SKM-1 treated with dmso at 0.1 percent for 144 hours (cell line): Measurements from ENCODE around the gene ADAMTSL1.

Experiments
- DNase-seq: peaks from one replicate; lab custom pipeline; 2025; ENCODE audit not compliant: unreplicated experiment; lab: John Stamatoyannopoulos, UW

The ADAMTSL1 gene

DNA sequence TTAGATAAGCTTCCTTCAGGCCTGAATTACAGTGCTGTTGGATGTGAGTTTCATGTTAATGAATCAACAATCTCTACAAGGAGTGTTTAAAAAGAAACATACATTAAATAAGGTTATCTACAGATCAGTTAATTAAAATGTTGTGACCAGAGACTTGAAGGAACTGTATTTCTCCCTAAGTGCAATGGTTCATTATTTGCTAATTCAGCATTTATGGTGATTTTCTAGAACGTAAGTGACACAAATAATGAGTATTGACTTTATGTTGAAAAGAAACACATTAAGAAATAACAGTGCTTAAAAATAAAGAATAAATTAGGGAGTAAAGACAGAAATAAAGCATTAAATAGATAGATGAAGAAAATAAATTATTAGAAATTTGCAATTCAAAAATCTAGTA, 74.5 kb downstream of the ADAMTSL1 start:
- DNase-seq: no peak

GRCh38 chr9:18549772-18550171, 75.8 kb downstream of the ADAMTSL1 start:
- DNase-seq: no peak

DNA sequence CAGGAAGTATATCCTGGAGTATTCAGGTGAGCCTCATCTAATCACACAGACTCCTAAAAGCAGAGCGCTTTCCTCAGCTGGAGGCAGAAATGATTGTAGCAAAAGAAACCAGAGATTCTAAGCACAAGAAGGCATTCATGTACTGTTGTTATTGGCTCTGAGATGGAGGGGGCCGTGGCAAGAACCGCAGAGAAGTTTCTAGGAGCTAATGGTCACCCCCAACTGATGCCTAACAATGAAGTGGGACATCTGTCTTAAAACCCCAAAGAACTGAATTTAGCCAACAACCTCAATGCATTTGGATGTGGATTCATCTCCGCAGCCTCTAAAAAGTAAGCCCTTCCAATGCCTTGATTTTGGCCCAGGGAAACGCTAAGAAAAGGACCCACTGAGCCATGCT, 76.3 kb downstream of the ADAMTSL1 start:
- no peak for DNase-seq

- no peak for DNase-seq
Observed at GRCh38 chr9:18554244-18554643, 80.3 kb downstream of the ADAMTSL1 start.

- no peak for DNase-seq
Observed at GRCh38 chr9:18555105-18555883, 81.3 kb downstream of the ADAMTSL1 start.

GRCh38 chr9:18564018-18564880, 90.3 kb downstream of the ADAMTSL1 start:
- DNase-seq: no peak

DNA sequence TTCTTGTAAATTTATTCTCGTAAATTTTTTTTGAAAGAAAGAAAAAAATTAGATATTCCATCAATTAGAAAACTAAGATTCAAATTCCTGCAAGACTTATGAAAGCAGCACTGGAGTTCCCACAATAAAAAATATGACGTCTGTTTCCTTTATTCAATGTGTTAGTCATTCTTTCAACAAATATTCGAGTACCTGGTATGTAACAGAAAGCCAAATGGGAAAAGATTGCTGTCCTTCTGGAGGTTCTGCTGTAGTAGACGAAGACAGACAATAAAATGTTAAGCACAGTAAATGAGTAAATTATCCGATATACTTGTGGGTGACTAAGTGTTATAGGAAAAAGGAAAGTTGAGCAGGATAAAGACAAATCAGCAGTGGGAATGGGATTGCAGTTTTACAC, 92.2 kb downstream of the ADAMTSL1 start:
- DNase-seq: no peak

DNA sequence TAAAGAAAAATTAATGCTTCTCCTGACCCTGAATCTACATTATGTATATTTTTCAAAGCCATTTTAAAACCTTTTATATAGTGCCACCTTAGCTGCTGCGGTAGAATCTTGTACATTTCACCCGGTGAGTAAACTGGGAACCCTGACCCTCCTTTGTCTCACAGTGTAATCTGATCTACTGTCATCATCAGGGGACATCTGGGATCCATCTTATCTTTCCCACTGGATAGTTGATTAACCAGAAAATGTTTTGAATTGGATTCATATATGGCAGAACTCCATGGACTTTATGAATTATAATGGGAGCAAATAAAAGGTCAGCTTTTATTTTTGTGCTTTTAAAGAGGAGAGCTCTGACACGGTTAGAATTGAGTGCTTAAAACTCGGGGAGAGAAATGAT, 95.0 kb downstream of the ADAMTSL1 start:
- DNase-seq: no peak

- DNase-seq: no peak
Observed at GRCh38 chr9:18569941-18570630, 96.1 kb downstream of the ADAMTSL1 start.

DNA sequence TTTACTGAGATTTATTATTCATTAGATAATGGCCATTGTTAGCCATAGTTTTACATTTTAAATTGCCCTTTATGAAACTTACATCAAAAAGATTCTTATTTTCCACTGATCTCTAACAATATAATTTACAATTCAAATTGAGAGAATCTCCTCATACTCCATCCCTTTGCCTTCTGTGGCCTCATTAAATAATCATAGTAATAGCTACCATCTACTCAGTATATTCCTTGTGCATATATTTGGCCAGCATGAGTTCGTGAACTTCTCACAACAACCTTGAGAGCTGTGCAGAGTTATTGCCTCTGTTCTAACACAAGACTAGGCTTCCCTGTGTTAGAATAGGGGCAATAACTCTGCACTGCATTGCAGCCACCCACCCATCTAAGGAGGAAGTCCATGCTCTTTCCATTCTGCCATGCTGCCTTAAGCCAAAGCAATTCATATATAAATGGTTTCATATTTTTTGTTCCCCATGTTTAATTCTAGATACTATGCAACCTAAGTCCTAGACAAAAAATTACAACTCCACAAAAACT, 99.1 kb downstream of the ADAMTSL1 start:
- no peak for DNase-seq

- DNase-seq: no peak
Observed at GRCh38 chr9:18575686-18576085, 101.7 kb downstream of the ADAMTSL1 start.

- DNase-seq: no peak
Observed at GRCh38 chr9:18579536-18579935, 105.6 kb downstream of the ADAMTSL1 start.

- no peak for DNase-seq
Observed at GRCh38 chr9:18580151-18580550, 106.2 kb downstream of the ADAMTSL1 start.

DNA sequence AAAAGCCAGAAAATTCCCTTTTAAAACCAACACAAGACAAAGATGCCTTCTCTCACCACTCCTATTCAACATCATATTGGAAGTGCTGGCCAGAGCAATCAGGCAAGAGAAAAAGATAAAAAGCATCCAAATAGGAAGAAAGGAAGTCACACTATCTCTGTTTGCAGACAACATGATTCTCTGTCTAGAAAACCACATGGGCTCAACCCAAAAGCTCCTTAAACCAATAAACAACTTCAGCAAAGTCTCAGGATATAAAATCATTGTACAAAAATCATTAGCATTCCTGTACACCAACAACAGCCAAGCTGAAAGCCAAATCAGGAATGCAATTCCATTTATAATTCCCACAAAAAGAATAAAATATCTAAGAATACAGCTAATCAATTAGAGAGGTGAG, 112.0 kb downstream of the ADAMTSL1 start:
- no peak for DNase-seq

GRCh38 chr9:18588002-18588401, 114.0 kb downstream of the ADAMTSL1 start:
- DNase-seq: no peak

GRCh38 chr9:18591261-18591660, 117.3 kb downstream of the ADAMTSL1 start:
- DNase-seq: no peak

- no peak for DNase-seq
Observed at GRCh38 chr9:18594837-18595236, 120.9 kb downstream of the ADAMTSL1 start.

- DNase-seq: no peak
Observed at GRCh38 chr9:18595597-18595996, 121.6 kb downstream of the ADAMTSL1 start.

DNA sequence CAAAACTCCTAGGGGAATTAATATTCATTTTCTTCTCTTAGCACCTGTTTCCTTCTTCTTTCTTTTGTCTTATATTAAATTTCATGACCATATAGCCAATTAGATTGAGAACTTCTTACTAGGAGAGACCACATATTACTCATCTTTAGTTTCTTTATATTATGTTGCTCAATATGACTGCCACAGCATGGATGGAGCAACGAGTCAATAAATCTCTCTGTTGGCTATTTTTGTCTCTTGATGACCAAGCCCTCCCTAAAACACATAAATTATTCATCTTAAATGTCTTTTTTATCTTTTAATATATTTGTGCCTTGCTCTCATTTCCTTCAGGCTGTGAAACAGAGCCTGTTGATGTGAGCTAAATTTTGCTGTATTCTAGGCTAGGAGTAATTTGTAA, 123.0 kb downstream of the ADAMTSL1 start:
- no peak for DNase-seq

DNA sequence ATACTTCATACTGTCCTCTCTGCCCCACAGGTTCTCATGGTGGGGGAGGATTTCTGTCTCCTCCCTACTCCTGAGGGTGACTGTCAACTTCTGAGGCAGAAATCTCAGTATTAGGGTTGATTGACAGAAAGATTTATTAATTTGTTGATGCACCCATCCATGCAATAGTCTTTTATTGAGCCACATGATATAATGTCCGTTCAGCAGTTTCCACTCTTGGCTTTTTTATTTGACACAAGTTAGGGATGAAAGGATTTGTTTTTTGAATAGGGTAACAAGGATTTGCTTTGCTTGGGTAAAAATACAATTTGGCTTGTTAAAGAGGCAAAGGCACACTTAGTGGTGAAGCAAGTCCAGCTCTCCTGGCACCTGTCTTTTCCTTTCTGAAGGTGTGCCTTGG, 125.0 kb downstream of the ADAMTSL1 start:
- DNase-seq: no peak

DNA sequence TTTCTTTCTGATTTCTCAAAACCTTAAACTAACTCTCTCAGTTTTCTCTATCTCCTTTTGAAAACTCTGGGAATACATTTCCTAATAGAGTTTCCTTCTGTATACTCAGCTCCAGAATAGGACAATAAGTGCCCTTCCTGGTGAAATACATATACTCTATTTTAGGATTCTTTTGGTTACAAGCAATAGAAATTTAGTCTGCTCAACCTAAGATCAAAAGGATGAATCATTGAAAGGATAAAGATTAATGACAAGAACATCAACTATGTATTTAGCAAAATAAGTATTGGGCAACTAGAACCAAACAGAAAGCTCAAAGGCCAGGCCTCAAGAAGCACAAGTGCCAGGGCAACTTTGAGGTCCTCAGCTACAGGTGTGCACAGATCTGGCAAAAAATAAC, 127.1 kb downstream of the ADAMTSL1 start:
- no peak for DNase-seq
